Left ventricle myocardium inferior (tissue), 1 donor: Measurements from ENCODE around the gene TMEM37. TPM values are rescaled to one million over a fixed set of nuclear protein-coding genes. Genes with fewer than 3 reads are reported as not detected.

Source experiments
- DNase-seq: peaks from one replicate; pipeline ENCODE4 v3.0.0-alpha.2; 2020
- H3K27ac ChIP-seq: fragments of 200-600 bp; replicated peaks from 2 replicates; pipeline ENCODE4 v1.8.0; 2021
- H3K27me3 ChIP-seq: fragments of 200-600 bp; 2 replicates; pipeline ENCODE4 v1.8.0; 2021; ENCODE audit warnings: low read depth
- H3K36me3 ChIP-seq: fragments of 200-600 bp; 2 replicates; pipeline ENCODE4 v1.8.0; 2021
- H3K4me1 ChIP-seq: fragments of 200-600 bp; 2 replicates; pipeline ENCODE4 v1.8.0; 2021
- H3K4me3 ChIP-seq: fragments of 200-600 bp; 2 replicates; pipeline ENCODE4 v1.8.0; 2021; ENCODE audit warnings: mild to moderate bottlenecking, moderate library complexity
- H3K9me3 ChIP-seq: fragments of 200-600 bp; replicated peaks from 2 replicates; pipeline ENCODE4 v1.8.0; 2021
- intact Hi-C: fragments of 100-400 bp; cut with micrococcal nuclease; formaldehyde crosslinking; loops from one replicate; pipeline ENCODE4 v1.11.0; 2022
- total RNA-seq: library from RNA; stranded (reverse); fragmentation: NEBNext Ultra II Directional; extraction: Animal tissue kit (Norgen Biotek cat#: 25700); gene quantifications from one replicate; pipeline ENCODE4 v1.2.1, GENCODE V29; 2021
- TF ChIP-seq, protein P1 (sequence below): fragments of 200-600 bp; IDR thresholded peaks from 2 replicates; pipeline ENCODE4 v1.8.0; 2021; ENCODE audit warnings: antibody characterized with exemption, mild to moderate bottlenecking, borderline replicate concordance
- donor health status: DM: no; HTN: yes; CAD: no; lungs with severe emphysema.

The TMEM37 gene
- total RNA-seq, 1 donor from 2014 or later, result 2.4 TPM

DNA sequence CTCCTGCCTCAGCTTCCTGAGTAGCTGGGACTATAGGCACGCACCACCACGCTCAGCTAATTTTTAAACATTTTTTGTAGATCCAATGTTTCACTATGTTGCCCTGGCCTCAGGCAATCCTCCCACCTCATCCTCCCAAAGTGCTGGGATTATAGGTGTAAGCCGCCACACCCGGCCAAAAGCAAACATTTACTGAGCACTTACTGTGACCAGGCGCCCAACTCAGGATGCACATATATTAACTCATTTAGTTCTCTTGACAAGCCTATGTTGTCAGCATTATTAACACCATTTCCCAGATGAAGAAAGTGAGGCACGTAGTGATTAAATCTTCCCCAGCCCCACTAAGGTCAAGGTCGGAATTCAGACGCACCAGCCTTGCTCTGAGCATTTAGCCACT is 41.1 kb downstream of the TMEM37 start:
- H3K27me3 ChIP-seq, result peaks cover 13% of the 10 kb centered on the region
- H3K9me3 ChIP-seq, result no peaks in the 10 kb centered on the region
- TF ChIP-seq, protein P1, sequence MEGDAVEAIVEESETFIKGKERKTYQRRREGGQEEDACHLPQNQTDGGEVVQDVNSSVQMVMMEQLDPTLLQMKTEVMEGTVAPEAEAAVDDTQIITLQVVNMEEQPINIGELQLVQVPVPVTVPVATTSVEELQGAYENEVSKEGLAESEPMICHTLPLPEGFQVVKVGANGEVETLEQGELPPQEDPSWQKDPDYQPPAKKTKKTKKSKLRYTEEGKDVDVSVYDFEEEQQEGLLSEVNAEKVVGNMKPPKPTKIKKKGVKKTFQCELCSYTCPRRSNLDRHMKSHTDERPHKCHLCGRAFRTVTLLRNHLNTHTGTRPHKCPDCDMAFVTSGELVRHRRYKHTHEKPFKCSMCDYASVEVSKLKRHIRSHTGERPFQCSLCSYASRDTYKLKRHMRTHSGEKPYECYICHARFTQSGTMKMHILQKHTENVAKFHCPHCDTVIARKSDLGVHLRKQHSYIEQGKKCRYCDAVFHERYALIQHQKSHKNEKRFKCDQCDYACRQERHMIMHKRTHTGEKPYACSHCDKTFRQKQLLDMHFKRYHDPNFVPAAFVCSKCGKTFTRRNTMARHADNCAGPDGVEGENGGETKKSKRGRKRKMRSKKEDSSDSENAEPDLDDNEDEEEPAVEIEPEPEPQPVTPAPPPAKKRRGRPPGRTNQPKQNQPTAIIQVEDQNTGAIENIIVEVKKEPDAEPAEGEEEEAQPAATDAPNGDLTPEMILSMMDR, result no peak
- H3K27ac ChIP-seq, result no peak overlapping the region
- H3K4me1 ChIP-seq, result peaks cover 43% of the 10 kb centered on the region
- H3K36me3 ChIP-seq, result no peaks in the 10 kb centered on the region
- H3K4me3 ChIP-seq, result no peak overlapping the region
- intact Hi-C loops, result no loop called here
- no peak for DNase-seq

DNA sequence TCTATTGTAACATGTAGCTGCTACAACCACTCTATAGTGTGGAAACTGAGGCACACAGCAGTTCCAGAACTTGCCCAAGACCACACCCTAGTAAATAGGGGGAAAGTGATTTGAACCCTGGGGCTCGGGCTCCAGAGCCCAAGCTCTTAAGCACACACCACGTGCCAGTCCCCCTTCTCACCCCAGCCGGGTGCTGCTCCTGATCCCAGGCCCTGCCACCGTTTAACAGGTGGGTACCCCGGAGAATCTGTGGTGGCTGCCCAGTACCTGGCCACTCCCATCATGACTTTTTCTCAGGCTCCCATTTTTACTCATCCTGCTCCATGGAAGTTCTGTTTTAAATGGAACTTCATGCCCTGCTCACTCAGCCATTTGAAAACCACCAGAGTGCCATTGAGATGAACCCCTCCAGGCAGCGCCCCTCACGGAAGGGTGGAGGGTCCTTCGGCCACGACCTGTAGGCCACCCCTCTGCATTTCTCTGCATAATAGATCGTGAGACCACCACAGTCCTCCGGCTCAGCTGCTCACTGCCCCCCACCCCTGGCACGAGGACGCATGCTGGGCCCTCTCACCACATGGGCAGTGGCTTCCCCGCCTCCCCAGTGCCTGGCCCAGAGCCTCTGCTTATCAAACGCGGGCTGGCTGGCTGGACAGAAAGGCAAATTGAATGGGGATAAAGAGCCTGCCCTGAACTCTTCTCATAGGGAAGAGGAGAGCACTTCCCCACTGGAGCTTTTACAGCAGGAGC is 42.1 kb downstream of the TMEM37 start:
- H3K4me1 ChIP-seq, result peaks cover 34% of the 10 kb centered on the region
- TF ChIP-seq, protein P1, result no peak
- intact Hi-C loops, result no loop called here
- H3K27ac ChIP-seq, result peak overlapping the region; percentile 85
- DNase-seq, result no peak
- no peak overlapping the region for H3K4me3 ChIP-seq
- H3K27me3 ChIP-seq, result peaks cover 13% of the 10 kb centered on the region
- no peaks in the 10 kb centered on the region for H3K9me3 ChIP-seq
- H3K36me3 ChIP-seq, result no peaks in the 10 kb centered on the region

DNA sequence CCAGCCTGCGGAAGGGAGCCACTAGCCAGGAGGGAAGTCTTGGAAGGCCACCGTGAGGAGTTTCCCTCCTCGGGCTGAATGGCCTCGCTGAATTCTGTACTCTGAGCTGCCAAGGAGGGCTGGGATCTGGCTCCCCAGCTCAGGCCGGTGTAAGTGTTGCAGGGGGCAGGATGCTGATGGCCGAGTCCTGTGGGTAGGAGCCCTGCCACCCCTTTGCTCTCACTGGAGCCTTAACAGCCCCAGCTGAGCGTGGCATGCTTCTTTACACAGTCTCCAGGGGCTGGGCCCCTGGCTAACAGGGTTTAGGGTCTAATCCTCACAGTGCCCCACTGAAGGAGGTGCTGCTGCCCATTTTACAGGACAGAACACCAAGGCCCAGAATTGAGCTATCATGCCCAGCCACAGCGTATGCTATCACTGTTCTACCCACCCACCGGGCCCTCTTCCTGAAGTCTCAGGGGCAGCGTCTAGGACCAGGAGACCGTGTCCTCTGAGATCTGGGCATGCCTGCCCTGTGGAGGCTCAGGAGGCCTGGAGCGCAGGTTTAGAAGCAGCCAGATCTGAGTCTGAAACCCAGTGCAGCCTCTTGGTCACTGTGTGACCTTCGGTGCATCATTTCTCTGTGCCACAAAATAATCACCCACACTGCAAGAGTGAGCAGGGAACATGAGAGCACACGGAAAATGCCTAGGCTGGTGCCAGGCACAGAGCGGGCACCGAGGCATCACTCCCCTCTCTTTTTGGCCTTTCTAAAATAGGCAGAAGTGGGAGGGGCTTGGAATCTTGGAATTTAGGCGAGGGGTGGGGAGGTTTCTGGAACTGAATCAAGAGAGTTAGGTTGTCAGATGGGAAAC is 42.9 kb downstream of the TMEM37 start:
- no peak overlapping the region for H3K4me3 ChIP-seq
- TF ChIP-seq, protein P1, result no peak
- intact Hi-C loops, result loop anchor here (5.0 kb wide), 1 partner anchor 67 kb away; no protein-coding TSS in a partner anchor
- H3K4me1 ChIP-seq, result peaks cover 29% of the 10 kb centered on the region
- peak overlapping the region; percentile 85 for H3K27ac ChIP-seq
- no peak for DNase-seq
- no peaks in the 10 kb centered on the region for H3K9me3 ChIP-seq
- peaks cover 13% of the 10 kb centered on the region for H3K27me3 ChIP-seq
- no peaks in the 10 kb centered on the region for H3K36me3 ChIP-seq

DNA sequence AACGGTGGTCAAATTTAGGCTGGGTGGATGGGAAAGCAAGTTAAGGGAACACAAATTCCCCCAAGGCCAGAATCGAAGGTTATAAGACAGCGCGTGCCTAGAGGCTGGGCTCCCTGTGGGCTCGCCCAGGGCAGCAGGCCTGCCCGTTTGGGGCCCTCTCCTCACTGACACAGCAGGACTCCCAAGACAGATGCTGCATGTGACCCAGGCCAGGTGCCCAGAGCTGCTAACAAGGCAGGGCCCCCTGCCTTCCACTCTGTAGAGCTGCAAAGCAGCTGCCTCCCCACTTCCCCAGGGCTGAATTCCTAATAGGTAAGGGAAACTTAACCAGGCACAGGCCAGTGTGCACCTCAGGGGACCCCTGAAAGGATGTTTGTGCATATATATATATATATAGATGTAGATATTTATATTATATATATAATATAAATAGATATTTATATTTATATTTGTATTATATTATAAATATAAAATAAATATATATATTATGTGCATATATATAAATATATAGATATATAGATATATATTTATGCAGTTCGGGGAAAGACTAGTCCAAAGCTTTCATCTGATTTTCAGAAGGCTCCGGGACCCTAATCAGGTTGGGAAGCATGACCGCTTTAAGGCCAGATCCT is 43.7 kb downstream of the TMEM37 start:
- no peaks in the 10 kb centered on the region for H3K9me3 ChIP-seq
- TF ChIP-seq, protein P1, result peak; percentile 43
- peak overlapping the region; percentile 85 for H3K27ac ChIP-seq
- peaks cover 30% of the 10 kb centered on the region for H3K4me1 ChIP-seq
- peaks cover 13% of the 10 kb centered on the region for H3K27me3 ChIP-seq
- no peaks in the 10 kb centered on the region for H3K36me3 ChIP-seq
- H3K4me3 ChIP-seq, result no peak overlapping the region
- peak; percentile 57 for DNase-seq
- intact Hi-C loops, result loop anchor here (5.0 kb wide), 1 partner anchor 68 kb away; no protein-coding TSS in a partner anchor

DNA sequence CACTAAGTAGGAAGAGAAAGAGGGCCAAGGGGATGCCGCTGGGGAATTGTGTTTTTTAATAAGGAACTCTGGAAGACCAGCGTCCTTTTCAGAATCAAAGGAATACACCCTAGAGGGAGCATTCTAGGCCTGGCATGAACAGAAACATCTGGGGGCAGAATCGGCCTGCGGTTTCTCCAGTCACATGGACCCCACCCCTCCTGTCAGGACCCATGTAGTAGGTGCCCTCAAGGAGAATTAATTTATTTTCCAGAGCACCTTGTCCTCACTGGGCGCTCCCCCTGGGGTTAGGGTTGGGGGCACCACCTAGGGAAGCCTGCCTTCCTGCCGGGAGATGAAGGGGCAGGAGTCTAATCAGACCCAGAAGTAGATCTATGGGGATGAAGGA is 44.2 kb downstream of the TMEM37 start:
- TF ChIP-seq, protein P1, result no peak
- H3K4me1 ChIP-seq, result peaks cover 35% of the 10 kb centered on the region
- no peaks in the 10 kb centered on the region for H3K36me3 ChIP-seq
- H3K27me3 ChIP-seq, result peaks cover 13% of the 10 kb centered on the region
- peak overlapping the region; percentile 85 for H3K27ac ChIP-seq
- no peak overlapping the region for H3K4me3 ChIP-seq
- no peaks in the 10 kb centered on the region for H3K9me3 ChIP-seq
- no peak for DNase-seq
- intact Hi-C loops, result loop anchor here (5.0 kb wide), 1 partner anchor 69 kb away; no protein-coding TSS in a partner anchor
